Prostate gland (tissue), 2 donors: ENCODE measurements around the gene EDN2. TPM values are rescaled to one million over a fixed set of nuclear protein-coding genes. Genes with fewer than 3 reads are reported as not detected.

Experiments
- DNase-seq: peaks from one replicate; pipeline ENCODE4 v3.0.0-alpha.2; 2019; ENCODE audit warnings: low spot score
- H3K27ac ChIP-seq, 2 donors: fragments of 200-600 bp; sonication (generic); 2 replicates each; pipeline ENCODE4 v1.5.1; 2017 to 2019
- H3K27me3 ChIP-seq: fragments of 200-600 bp; sonication (generic); replicated peaks from 2 replicates; pipeline ENCODE4 v1.5.1; 2019; ENCODE audit not compliant: insufficient read depth
- H3K36me3 ChIP-seq, 2 donors: fragments of 200-600 bp; sonication (generic); 1 replicate in 1 of 2; 2 replicates in 1 of 2; pipeline versions ENCODE4 v1.5.1 to v1.8.1; 2017 to 2019
- H3K4me1 ChIP-seq: fragments of 200-600 bp; sonication (generic); replicated peaks from 2 replicates; pipeline ENCODE4 v1.5.1; 2019
- H3K4me3 ChIP-seq, 2 donors: fragments of 200-600 bp; sonication (generic); 2 replicates each; pipeline ENCODE4 v1.5.1; 2017 to 2019
- H3K9me3 ChIP-seq: fragments of 200-600 bp; sonication (generic); 2 replicates; pipeline ENCODE4 v1.5.1; 2017
- CTCF ChIP-seq, 4 experiments: fragments of 200-600 bp in 2 of 4; fragments of 450-650 bp in 2 of 4; sonication (generic) in 2 of 4; IDR thresholded peaks; 1 replicate in 3 of 4; 2 replicates in 1 of 4; pipeline ENCODE4 v1.5.1; 2016 to 2019; ENCODE audit warnings: antibody characterized with exemption in 4 of 4, mild to moderate bottlenecking in 2 of 4, moderate library complexity in 2 of 4
- POLR2A ChIP-seq: fragments of 450-650 bp; IDR thresholded peaks from one replicate; pipeline ENCODE4 v1.6.1; 2016; ENCODE audit warnings: antibody characterized with exemption, mild to moderate bottlenecking
- POLR2AphosphoS5 ChIP-seq: sonication (generic); formaldehyde crosslinking; IDR thresholded peaks from one replicate; pipeline ENCODE4 v1.6.1; 2017; ENCODE audit warnings: antibody characterized with exemption
- WGBS: methylation state at CpG from one replicate; pipeline ENCODE4 v1.1.5; 2018; 5-methylcytosine and 5-hydroxymethylcytosine counted together
- intact Hi-C: fragments of 100-400 bp; cut with DNase I; formaldehyde crosslinking; loops from one replicate; pipeline ENCODE4 v1.14.2; 2022
- total RNA-seq, 2 donors: library from RNA; depleted of rRNA; stranded (reverse); fragments of >200 nt; gene quantifications; one replicate each; pipeline ENCODE4 v1.1.0, GENCODE V29; 2016

The EDN2 gene
- total RNA-seq, 2 donors from 2014 or later, result 2.6 to 12.6 TPM

- 50% methylated on average over 1 of the region's 1 CpG for WGBS
- H3K4me1 ChIP-seq, result no peaks in the 10 kb centered on the region
- no peaks in the 10 kb centered on the region for H3K36me3 ChIP-seq
- H3K27me3 ChIP-seq, result no peaks in the 10 kb centered on the region
- DNase-seq, result no peak
- intact Hi-C loops, result no loop called here
- no peak for TF ChIP-seq CTCF (IDR thresholded peaks at IDR 0.05)
- peak; percentile 61 for TF ChIP-seq POLR2AphosphoS5
- no peak for TF ChIP-seq POLR2A
- H3K9me3 ChIP-seq, result no peaks in the 10 kb centered on the region
- no peak overlapping the region for H3K4me3 ChIP-seq
- H3K27ac ChIP-seq, result no peak overlapping the region
These were observed 18.7 kb downstream of the EDN2 start for GRCh38 chr1:41465741-41466140.

GRCh38 chr1:41464885-41465284, 19.6 kb downstream of the EDN2 start:
- Histone ChIP-seq H3K36me3 (no peaks in the 10 kb centered on the region), H3K9me3 (no peaks in the 10 kb centered on the region), H3K27me3 (no peaks in the 10 kb centered on the region), H3K4me1 (no peaks in the 10 kb centered on the region), H3K27ac (no peak overlapping the region), H3K4me3 (no peak overlapping the region)
- WGBS, result 95% methylated on average over 7 of the region's 7 CpGs
- intact Hi-C loops, result no loop called here
- no peak for DNase-seq
- TF ChIP-seq POLR2A (no peak), POLR2AphosphoS5 (no peak), CTCF (IDR thresholded peaks at IDR 0.05) (no peak)

- DNase-seq, result no peak
- Histone ChIP-seq H3K4me3 (no peak overlapping the region), H3K27me3 (no peaks in the 10 kb centered on the region), H3K27ac (no peak overlapping the region), H3K4me1 (no peaks in the 10 kb centered on the region), H3K36me3 (no peaks in the 10 kb centered on the region), H3K9me3 (no peaks in the 10 kb centered on the region)
- intact Hi-C loops, result no loop called here
- 100% methylated on average over 1 of the region's 2 CpGs for WGBS
- TF ChIP-seq POLR2AphosphoS5 (no peak), POLR2A (no peak), CTCF (IDR thresholded peaks at IDR 0.05) (no peak)
These were observed 21.0 kb downstream of the EDN2 start for GRCh38 chr1:41463516-41463915.

- H3K4me3 ChIP-seq, result no peak overlapping the region
- no peaks in the 10 kb centered on the region for H3K27me3 ChIP-seq
- H3K27ac ChIP-seq, result no peak overlapping the region
- no peaks in the 10 kb centered on the region for H3K36me3 ChIP-seq
- WGBS, result 94% methylated on average over 2 of the region's 2 CpGs
- DNase-seq, result no peak
- H3K4me1 ChIP-seq, result no peaks in the 10 kb centered on the region
- no peaks in the 10 kb centered on the region for H3K9me3 ChIP-seq
- intact Hi-C loops, result no loop called here
- TF ChIP-seq CTCF (IDR thresholded peaks at IDR 0.05), result no peak
- TF ChIP-seq POLR2A, result no peak
- no peak for TF ChIP-seq POLR2AphosphoS5
These were observed 21.8 kb downstream of the EDN2 start for GRCh38 chr1:41462680-41463004.

GRCh38 chr1:41461790-41462679, 22.4 kb downstream of the EDN2 start:
- Histone ChIP-seq H3K9me3 (no peaks in the 10 kb centered on the region), H3K27ac (no peak overlapping the region), H3K4me1 (no peaks in the 10 kb centered on the region), H3K4me3 (no peak overlapping the region), H3K27me3 (no peaks in the 10 kb centered on the region), H3K36me3 (no peaks in the 10 kb centered on the region)
- intact Hi-C loops, result no loop called here
- TF ChIP-seq POLR2AphosphoS5 (peak; percentile 14), POLR2A (no peak), CTCF (IDR thresholded peaks at IDR 0.05) (no peak)
- WGBS, result 47% methylated on average over 4 of the region's 4 CpGs
- no peak for DNase-seq
